ENCODE measurements around the gene PCYT2. TPM values are rescaled to one million over a fixed set of nuclear protein-coding genes. Genes with fewer than 3 reads are reported as not detected.

PCYT2 gene
- total RNA-seq, 1 donor from 2014 or later = 28.4 TPM

DNA sequence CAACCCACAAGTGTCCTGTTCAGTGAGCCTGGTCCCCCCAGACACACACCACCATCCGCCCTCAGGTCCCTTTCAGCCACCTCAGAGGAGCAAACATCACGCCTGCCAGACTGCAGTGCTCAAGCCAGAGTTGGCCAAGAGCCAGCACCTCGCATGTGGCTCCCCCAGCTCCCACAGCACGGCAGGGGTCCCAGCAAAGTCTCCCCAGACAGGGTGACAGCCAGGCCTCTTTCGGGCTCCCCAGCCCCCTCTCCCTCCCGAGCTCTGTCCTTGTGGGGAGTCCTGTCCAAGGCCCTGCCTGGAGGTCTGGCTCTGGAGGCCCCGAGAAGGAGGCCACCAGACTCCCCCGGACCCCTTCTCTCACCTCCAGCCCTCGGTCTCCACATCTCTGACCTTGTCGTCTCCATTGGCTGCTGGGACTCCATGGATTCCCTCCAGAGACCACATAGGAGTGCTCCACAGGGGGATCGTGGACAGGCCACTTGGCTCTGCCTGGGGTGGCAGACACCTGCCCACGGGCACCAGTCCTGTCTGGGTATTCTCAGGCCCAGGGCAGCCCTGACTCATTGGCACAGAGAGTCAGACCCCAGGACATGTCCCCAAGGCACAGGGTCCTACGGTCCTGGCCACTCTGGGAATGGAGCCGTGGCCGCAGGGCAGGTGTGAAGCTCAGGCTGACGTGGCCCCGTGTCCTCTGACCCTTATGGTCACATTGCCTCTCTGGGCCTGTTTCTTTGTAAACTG lies 37.6 kb upstream of the PCYT2 start:
- DNase-seq = no peak
- ATAC-seq = no peak
- intact Hi-C loops (cut with micrococcal nuclease) = no loop called here

DNA sequence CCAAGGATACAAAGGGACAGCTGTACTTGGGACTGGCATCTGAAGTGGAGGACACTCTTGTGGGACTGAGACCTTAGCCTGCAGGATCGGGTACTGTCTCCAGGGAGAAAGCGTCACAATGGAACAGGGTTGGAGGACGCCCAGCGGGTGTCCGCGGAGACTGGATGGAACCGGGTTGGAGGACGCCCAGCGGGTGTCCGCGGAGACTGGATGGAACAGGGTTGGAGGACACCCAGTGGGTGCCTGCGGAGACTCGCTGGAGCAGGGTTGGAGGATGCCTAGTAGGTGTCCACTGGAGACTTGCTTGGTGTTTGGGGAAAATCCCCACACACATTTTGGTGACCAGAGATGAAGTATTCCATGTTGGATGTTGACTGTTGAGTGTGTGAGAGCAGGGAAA lies 36.0 kb upstream of the PCYT2 start, which contains the start of gene MYADML2:
Gene MYADML2 (minus strand): TSS at position 45 of the 400 bp plus-strand sequence. CDS start 5,492 bp downstream, outside the sequence.
- ATAC-seq = no peak
- DNase-seq = no peak

DNA sequence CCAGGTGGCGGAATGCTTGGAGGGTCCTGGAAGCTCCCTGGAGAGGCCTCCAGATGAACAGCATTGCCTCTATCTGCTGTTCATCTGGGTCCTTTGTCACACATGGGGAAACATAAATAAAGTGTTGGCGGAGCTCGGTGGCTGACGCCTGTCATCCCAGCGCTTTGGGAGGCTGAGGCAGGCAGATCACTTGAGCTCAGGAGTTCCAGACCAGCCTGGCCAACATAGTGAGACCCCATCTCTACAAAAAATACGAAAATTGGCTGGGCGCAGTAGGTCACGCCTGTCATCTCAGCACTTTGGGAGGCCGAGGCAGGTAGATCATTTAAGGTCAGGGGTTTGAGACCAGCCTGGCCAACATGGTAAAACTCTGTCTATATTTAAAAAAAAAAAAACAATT lies 33.7 kb upstream of the PCYT2 start:
- ATAC-seq (no peak), DNase-seq (no peak)
- intact Hi-C loops (cut with micrococcal nuclease) = no loop called here

More for the DNA sequence above, 36.0 kb upstream of the PCYT2 start, which contains the start of gene MYADML2:
- intact Hi-C loops (cut with micrococcal nuclease) = no loop called here

DNA sequence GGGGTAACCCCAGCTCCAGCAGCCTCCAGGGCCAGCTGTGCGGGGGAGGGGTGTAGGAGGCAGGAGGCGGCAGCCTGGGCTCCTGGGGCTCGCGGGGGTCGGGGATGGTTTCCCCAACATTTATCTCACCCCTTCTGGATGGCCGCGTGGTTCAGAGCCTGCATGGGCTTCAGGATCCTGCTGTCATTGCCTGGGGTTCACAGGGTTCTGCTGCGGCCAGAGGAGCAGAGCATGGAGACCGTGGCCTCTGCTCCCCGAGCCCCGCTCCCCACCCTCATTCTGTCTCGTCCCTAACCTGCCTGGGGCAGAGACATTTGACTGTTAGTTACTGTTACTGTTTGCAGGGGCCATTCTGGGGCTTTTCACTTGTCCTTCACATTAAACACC lies 31.0 kb upstream of the PCYT2 start:
- ATAC-seq = peak; percentile 8
- no peak for DNase-seq
- intact Hi-C loops (cut with micrococcal nuclease) = no loop called here

DNA sequence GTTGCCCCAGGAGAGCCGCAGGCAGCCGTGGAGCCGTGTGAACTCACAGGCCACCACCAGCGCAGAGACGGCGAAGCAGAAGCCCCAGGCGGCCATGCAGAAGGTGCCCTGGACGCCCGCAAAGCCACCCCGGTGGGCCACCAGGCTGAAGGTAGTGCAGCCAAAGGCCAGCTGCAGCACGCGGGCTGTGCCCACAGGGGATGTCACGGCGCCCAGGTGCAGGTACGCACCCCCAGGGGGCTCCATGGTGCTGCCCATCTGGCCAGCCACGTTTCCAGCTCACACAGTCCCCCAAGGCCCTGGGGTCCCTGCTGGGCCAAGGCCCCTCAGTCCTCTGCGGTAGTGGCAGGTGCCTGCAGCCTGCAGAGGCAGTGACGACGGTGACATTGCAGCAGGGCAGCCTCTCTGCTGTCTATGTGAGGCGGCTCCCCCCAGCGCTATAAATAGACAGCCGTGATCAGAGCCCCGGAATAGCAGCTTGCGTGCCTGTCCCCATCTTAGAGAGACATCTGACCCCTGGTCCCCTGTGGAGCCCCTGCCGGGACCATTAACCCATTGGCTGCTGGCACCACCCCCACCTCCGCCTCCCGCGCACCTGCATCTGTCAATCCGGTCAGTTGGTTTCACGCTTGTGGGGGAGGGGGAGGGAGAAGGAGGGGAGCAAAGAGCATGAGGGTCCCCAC lies 30.4 kb upstream of the PCYT2 start:
- DNase-seq (peak; percentile 77), ATAC-seq (peak; percentile 74)
- intact Hi-C loops (cut with micrococcal nuclease) = no loop called here

DNA sequence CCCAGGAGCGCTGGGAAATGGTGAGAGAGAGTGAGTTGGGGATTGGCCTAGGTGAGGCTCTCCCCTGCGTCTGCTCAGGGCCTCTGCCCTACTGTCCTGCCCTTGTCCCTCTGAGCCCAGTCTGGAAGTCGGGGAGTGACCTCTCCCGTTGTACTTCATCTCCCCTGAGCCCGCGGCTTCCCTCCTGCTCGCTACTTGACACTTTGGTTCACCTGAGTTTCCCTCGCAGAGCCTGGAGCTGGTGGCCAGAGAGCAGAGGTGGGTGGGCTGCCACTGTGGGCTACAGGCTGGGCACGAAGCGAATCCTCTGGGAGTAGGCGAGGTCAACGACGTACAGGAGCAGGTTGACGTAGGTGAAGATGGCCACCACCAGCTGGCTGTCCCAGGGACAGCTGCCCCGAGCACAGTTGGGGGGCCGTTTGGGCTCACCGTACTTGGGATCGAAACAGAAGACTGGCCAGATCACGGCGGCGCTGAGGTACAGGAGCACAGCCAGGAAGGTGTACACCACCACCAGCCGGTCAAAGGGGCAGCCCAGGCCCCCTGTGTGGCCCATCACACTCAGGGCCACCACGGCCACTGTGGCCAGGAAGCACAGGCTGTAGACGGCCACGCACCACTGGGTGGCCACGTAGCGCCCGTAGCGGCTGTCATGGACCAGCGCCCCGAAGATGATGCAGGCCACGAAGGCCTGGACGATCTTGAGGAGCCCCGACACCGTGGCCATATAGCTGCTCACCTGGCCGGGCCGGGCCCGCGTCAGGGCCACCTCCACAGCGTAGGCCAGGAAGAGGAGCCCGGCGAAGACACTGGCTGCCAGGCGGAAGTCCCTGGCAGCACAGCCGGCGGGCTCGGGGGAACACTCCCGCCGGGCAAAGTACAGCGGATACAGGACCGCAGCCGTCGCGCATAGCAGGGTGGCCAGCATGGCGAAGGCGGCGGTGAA lies 29.6 kb upstream of the PCYT2 start:
- intact Hi-C loops (cut with micrococcal nuclease) = no loop called here
- no peak for DNase-seq
- ATAC-seq = no peak

DNA sequence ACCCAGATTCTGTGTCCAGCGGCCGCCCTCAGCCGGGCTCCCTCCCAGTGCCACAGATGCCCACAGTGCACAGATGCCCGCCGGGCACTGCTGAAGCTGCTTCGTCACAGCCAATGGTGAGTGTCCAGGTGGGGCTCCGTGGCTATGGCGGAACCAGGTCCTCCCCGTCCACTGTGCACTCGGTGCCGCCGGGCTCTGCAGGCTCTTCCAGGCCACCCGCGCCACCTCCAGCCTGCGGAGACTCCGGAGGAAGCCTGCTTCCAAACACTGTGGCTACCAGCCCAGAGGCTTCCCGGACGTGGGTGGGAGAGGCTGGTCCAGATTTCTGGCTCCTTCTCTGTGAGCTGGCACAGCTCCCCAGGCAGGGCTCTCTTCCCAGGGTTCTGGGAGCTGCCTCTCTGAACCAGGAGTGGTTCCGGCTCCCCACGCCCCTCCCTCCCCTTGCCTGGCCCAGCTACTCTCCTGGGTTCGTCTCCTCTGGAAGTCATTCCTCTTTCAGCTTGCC lies 28.7 kb upstream of the PCYT2 start:
- peak; percentile 85 for DNase-seq
- peak; percentile 47 for ATAC-seq
- intact Hi-C loops (cut with micrococcal nuclease) = no loop called here

DNA sequence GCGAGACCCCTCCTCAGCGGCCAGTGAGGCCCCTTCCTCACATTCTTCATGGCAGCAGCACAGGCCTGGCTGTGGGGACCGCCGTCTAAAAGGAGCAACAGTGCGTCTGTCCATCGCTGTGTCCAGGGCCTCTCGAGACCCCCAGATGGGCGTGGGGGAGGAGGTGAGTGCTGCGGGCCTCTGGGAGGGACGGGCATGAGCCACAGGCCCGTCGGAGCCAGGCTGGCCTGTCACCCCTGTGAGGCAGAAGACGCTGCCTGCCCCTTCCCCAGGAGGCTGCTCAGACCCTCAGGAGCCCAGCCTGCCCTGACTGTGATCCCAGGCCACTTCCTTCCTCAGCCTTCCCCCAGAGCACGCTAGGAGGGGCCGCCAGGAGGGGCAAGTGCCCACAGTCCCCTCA lies 28.0 kb upstream of the PCYT2 start:
- DNase-seq (no peak), ATAC-seq (no peak)
- intact Hi-C loops (cut with micrococcal nuclease) = no loop called here

DNA sequence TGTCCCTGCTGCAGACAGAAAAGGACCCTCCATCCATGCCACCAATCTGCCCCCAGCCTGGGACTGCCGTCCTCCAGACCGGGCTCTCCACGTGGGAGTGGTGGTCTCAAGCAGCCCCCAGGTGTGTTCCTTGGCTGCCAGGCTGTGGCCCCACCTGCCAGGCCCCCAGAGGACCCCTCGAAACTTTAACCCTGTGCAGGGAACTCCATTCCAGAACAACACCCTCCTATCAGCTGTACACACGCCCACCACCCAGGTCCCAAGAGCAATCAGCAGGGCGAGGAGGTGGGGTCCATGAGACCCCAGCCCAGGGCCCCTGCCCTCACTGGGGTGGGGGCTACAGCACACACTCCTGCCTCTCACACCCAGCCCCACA lies 24.5 kb upstream of the PCYT2 start:
- no peak for DNase-seq
- intact Hi-C loops (cut with micrococcal nuclease) = no loop called here

DNA sequence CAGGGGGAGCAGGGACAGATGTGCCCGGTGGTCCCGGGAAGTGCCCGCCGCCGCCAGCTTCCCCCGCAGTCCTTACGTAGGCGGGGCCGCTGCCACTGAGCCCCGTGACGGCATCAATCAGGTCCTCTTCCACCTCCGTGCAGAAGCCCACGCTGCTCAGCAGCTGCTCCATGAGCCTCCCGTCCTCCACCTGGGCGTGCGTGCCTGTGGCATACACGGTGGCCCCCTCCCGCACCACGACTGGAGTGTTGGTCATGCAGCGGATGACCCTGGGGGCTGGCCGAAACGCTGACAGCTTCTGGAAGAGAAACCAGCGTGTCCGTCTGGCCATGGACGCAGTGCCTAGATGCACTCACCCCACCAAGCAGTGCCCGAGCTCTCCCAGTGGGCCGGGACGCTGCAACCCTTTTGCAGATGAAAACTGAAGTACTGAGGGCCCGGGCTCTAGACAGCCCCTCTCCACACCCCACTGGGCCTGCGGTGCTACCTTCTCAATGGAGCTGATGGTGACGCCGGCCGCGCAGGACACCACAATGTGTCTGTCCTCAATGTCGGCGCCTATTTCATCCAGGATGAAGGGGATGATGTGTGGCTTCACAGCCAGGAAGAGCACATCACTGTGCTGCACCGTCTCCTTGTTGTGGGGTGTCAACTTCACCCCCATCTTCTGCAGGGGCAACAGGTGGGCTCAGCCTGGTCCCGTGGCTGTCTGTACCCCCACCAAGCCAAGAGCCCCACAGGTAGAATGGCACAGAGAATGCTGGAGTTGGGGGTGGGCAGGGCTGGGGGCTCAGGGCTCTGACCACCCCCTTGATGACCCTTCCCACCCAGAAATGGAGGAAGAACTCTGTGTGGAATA lies 23.9 kb upstream of the PCYT2 start:
- ATAC-seq = no peak
- peak; percentile 35 for DNase-seq
- intact Hi-C loops (cut with micrococcal nuclease) = no loop called here

More for the DNA sequence above, 24.5 kb upstream of the PCYT2 start:
- no peak for ATAC-seq

DNA sequence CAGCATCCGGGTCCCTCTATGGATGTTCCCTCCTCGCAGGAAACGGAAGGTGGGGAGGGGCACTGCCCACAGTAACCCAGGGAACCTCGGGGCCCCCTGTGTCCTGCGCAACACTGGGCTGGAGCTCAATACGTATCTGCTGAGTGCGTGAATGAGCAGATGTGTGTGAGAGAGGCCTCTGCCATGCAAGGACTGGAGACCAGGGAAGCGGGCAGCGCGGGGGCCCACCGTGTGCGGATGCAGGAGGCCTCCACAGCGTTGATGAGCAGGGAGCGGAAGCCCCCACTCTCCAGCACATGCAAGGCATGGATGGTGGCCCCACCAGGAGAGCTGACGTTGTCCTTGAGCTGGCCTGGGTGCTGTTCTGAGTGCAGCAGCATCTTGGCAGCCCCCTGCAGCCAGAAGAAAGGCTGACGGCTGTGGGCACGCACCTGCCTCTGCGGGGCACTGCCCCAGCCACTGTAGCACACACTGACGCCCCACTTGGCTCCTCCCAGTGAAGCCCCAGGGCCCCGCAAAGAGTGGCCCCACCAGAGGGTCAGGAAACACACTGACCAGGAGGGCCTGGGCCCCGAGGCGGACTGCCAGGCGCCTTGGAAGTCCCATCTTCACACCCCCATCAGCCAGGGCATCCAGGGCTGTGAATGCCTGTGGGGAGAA lies 23.0 kb upstream of the PCYT2 start:
- ATAC-seq (no peak), DNase-seq (peak; percentile 32)
- intact Hi-C loops (cut with micrococcal nuclease) = no loop called here

DNA sequence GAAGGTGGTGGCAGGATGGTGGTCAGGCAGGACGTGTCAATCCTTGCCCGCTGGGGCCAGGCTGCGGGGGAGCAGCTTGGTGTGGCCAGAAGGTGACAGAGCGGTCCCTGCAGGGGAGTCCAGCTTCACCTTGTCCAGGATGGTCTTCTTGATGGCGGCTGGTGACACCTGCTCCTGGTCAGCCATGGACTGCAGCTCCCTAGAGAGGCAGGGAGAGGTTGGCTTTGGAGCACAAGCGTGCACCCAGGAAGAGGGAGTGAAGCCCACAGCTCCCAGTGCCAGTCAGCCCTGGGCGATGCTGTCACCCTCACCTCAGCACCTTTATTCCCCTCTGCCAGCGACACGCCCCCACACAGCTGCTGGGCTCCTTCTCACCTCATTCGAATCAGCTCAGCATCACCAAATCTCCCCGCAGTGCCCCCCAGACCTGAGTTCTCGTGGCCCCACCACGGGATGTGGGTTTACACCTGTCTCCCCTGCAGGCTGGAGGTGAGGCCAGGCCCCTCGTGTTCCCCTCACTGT lies 22.0 kb upstream of the PCYT2 start:
- ATAC-seq = no peak
- intact Hi-C loops (cut with micrococcal nuclease) = no loop called here

DNA sequence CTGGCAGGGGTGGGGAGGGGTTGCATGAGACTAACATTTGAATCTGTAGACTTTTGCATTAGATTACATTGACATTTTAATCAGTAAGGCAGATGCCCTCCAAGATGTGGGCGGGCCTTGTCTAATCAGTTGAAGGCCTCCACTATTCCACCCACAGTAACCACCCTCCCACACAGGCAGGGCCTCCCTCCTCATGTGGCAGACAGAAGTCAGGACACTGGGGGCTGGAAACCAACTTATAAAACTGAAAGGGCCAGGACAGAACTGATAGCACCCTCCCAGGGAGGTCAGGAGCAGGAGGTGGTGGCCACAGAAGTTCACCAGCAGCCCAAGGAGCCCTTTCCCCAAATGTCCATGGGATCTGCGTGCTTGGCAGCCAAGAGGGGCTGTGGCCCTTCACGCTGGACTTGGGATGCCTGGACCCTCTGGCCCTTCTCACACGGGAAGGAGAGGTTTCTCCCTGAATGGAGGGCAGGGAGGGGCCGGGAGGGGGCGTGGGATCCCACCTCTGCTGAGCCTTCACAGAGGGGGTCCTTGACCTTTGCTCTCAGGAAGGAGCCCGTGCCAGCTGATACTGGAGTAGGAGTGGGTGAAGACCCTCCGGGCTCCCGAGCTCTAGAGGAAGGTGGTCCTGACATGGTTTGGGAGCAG lies 21.3 kb upstream of the PCYT2 start:
- no peak for ATAC-seq
- no peak for DNase-seq
- intact Hi-C loops (cut with micrococcal nuclease) = no loop called here

More for the DNA sequence above, 22.0 kb upstream of the PCYT2 start:
- no peak for DNase-seq

DNA sequence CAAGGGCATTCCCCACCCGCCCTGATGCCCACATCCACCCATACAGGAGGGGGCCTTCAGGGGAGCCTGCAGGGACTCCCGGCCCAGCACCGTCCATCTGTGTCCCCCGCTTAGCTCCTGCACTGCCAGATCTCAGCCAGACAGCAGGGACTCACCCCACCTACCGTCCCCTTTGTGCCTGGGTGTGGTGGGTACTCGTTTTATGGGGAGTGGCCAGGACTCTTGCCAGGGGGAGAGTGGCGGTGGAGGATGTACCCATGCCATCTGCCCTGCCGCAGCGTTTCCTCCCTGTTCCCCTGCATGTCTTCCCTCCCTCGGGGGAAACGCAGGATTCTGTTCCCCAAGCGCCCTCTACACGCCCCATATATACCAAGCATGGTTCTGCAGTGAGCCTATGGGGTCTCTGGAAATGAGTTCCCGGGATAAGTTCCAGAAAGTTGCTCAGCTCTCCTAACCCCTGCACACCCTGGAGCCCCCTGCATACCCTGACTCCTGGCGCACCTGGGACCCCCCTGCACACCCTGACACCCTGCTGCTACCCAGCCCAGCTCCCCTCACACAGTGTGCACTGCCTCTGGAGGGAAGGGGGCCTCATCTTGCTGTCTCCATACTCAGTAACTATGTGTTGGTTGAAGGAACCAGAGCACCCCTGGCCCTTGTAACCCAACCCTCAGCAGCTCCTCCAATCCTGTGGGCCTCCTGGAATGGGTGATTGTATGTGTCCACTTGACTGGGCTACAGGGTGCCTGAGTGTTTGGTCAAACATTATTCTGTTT lies 20.5 kb upstream of the PCYT2 start:
- DNase-seq (no peak), ATAC-seq (no peak)
- intact Hi-C loops (cut with micrococcal nuclease) = no loop called here

DNA sequence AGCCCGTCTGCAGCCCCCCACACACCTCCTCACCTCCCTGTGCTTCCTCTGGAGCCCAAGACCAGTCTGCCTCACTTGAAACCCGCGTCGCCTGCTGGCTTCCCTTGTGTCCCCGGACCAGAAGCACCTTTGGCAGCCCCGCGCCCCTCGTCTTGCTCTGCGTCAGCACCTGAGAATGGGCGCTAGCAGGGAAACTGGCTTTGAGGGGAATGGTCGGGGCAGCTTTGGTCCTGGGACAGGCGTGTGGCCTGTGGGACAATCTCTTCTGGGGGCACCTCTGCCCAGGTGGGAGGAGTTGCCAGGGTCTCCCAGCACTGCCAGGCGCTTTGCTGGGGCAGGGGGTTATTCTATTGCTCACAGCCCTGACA lies 20.0 kb upstream of the PCYT2 start:
- intact Hi-C loops (cut with micrococcal nuclease) = no loop called here
- DNase-seq (peak; percentile 31), ATAC-seq (no peak)

Measured in left ventricle myocardium superior (tissue), 1 donor.